ENCODE measurements around the gene SIRPB2. TPM values are rescaled to one million over a fixed set of nuclear protein-coding genes. Genes with fewer than 3 reads are reported as not detected.

SIRPB2 gene
- total and polyA plus RNA-seq, 12 donors = 0.23 to 7.3 (median 1.2) TPM

DNA sequence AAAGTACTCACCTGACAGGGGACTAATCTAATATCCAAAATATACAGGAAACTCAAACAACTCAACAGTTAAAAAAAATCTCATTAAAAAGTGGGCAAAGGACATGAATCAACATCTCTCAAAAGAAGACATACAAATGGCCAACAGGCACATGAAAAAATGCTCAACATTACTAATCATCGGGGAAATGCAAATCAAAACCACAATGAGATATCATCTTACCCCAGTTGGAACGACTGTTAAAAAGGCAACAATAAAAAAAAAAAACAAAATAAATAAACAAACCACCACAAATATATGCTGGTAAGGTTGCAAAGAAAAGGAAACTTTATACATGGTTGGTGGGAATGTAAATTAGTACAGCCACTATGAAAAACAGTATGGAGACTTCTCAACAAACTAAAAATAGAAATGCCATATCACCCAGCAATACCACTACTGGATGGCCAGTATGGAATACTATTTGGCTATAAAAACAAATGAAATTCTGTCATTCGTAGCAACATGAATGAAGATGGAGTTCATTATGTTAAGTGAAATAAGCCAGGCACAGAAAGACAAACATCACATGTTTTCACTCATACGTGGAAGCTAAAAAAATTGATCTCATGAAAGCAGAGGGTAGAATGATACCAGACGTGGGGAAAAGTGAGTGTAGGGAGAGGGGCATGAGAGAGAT is 6.6 kb downstream of the SIRPB2 start:
- peaks cover 0 to 7% (median 4%) of the 10 kb centered on the region in 7 donors for H3K27me3 ChIP-seq
- no peak for ATAC-seq
- TF ChIP-seq, protein P1, sequence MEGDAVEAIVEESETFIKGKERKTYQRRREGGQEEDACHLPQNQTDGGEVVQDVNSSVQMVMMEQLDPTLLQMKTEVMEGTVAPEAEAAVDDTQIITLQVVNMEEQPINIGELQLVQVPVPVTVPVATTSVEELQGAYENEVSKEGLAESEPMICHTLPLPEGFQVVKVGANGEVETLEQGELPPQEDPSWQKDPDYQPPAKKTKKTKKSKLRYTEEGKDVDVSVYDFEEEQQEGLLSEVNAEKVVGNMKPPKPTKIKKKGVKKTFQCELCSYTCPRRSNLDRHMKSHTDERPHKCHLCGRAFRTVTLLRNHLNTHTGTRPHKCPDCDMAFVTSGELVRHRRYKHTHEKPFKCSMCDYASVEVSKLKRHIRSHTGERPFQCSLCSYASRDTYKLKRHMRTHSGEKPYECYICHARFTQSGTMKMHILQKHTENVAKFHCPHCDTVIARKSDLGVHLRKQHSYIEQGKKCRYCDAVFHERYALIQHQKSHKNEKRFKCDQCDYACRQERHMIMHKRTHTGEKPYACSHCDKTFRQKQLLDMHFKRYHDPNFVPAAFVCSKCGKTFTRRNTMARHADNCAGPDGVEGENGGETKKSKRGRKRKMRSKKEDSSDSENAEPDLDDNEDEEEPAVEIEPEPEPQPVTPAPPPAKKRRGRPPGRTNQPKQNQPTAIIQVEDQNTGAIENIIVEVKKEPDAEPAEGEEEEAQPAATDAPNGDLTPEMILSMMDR (IDR thresholded peaks at IDR 0.05) = no peak
- DNase-seq = no peak
- WGBS, 2 donors = 57 to 58% methylated on average over 5 of the region's 5 CpGs
- H3K4me1 ChIP-seq = peaks cover 0 to 51% (median 0%) of the 10 kb centered on the region in 9 donors
- intact Hi-C loops (cut with DNase I) = loop anchor here in 1 of 10 donors (5.0 kb wide), 1 partner anchor 768 kb away; no protein-coding TSS in a partner anchor
- no peaks in the 10 kb centered on the region for H3K9me3 ChIP-seq
- H3K4me3 ChIP-seq = no peak overlapping the region
- peaks cover 0 to 5% (median 0%) of the 10 kb centered on the region in 9 donors for H3K36me3 ChIP-seq
- no peak overlapping the region for H3K27ac ChIP-seq

GRCh38 chr20:1479831-1480595 is 11.2 kb downstream of the SIRPB2 start:
- Histone ChIP-seq H3K36me3 (peaks cover 0 to 28% (median 0%) of the 10 kb centered on the region in 9 donors), H3K27ac (no peak overlapping the region), H3K4me3 (no peak overlapping the region), H3K9me3 (no peaks in the 10 kb centered on the region), H3K27me3 (peaks cover 0 to 7% (median 6%) of the 10 kb centered on the region in 7 donors), H3K4me1 (peaks cover 0 to 20% (median 0%) of the 10 kb centered on the region in 9 donors)
- 73 to 75% methylated on average over 9 of the region's 9 CpGs for WGBS, 2 donors
- intact Hi-C loops (cut with DNase I) = loop anchor here in 1 of 10 donors (5.0 kb wide), 1 partner anchor 772 kb away; no protein-coding TSS in a partner anchor
- no peak for ATAC-seq
- TF ChIP-seq, protein P1 (IDR thresholded peaks at IDR 0.05) = no peak
- DNase-seq = no peak

- peaks cover 0 to 13% (median 0%) of the 10 kb centered on the region in 9 donors for H3K4me1 ChIP-seq
- peaks cover 0 to 28% (median 0%) of the 10 kb centered on the region in 9 donors for H3K36me3 ChIP-seq
- peaks cover 0 to 7% (median 6%) of the 10 kb centered on the region in 7 donors for H3K27me3 ChIP-seq
- TF ChIP-seq, protein P1 (IDR thresholded peaks at IDR 0.05) = no peak
- DNase-seq = no peak
- no peak overlapping the region for H3K4me3 ChIP-seq
- 89% methylated on average over 4 of the region's 4 CpGs for WGBS, 2 donors
- ATAC-seq = no peak
- H3K27ac ChIP-seq = no peak overlapping the region
- no peaks in the 10 kb centered on the region for H3K9me3 ChIP-seq
- intact Hi-C loops (cut with DNase I) = no loop called here
Observed at GRCh38 chr20:1478566-1478965, 12.7 kb downstream of the SIRPB2 start.

DNA sequence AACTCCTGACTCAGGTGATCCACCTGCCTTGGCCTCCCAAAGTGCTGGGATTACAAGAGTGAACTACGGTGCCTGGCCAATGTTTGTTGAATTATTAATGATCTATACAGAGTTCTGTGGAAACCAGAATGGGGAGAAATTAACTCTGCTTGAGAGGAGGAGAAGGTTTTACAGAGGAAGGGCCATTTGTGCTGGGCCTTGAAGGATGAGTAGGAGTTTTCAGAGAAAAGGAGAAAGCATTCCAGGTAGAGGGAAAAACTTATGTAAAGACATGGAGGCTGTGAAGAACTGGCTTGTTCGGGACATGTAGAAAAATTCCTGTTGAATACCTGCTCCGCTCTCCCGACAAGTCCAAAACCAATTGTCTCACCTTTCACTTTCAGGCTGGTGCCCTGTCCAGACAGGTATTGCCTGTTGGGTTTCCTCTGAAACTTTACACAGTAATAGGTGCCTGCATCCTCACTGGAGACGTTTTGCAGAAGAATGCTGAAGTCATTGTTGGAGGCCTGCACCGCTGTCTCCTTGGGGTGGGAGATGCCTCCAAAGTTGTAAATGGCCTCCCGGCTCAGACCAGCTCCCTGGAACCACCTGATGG is 13.2 kb downstream of the SIRPB2 start:
- Histone ChIP-seq H3K27me3 (peaks cover 0 to 7% (median 6%) of the 10 kb centered on the region in 7 donors), H3K36me3 (peaks cover 0 to 28% (median 0%) of the 10 kb centered on the region in 9 donors), H3K27ac (no peak overlapping the region), H3K4me1 (peaks cover 0 to 18% (median 0%) of the 10 kb centered on the region in 9 donors), H3K4me3 (no peak overlapping the region), H3K9me3 (no peaks in the 10 kb centered on the region)
- intact Hi-C loops (cut with DNase I) = no loop called here
- ATAC-seq (no peak), DNase-seq (no peak)
- TF ChIP-seq, protein P1 (IDR thresholded peaks at IDR 0.05) = no peak
- 88 to 93% methylated on average over 7 of the region's 7 CpGs for WGBS, 2 donors

Measured in heart right ventricle (tissue), 16 donors.